Astrocyte of the cerebellum (primary cell): Measurements from ENCODE around the gene RETSAT.
"Not testable (repeated sequence)": the region's sequence is repeated elsewhere in the genome, so short reads cannot be mapped to it uniquely, and the experiment has no call there.

ENCODE experiments used
- DNase-seq: peaks from one replicate; pipeline ENCODE4 v3.0.0-alpha.2; 2011; ENCODE audit warnings: low read depth
- H3K4me3 ChIP-seq: 2 replicates; pipeline ENCODE4 v1.5.1; 2011; ENCODE audit warnings: mild to moderate bottlenecking, low read depth, low read length, moderate library complexity
- CTCF ChIP-seq: IDR thresholded peaks from 2 replicates; pipeline ENCODE4 v1.5.1; 2012; ENCODE audit warnings: low read length, low read depth, moderate library complexity, mild to moderate bottlenecking; ENCODE audit errors: missing control alignments
- in situ Hi-C: cut with HindIII; loops from 2 replicates; pipeline ENCODE4 v1.10.0; 2017; ENCODE audit warnings: low sequenced_read_pairs

RETSAT gene

DNA sequence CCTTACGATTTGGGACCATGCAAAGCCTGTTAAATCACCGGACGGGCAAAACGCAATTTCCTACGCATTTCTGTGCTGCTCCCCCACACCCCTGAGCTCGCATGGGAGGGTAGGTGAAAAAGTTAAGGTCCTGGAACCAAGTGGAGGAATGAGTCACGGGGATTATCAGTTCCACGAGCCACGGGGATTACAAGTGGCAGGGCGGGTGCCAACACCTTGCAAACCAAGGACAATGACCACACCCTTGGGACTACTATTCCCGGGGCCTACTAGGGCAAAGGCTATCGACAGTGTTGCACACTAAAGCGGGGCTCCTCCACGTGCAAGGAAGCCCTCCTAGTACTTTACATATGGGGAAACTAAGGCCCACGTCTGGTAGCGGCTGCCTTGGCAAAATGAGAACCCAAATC lies 447 bp downstream of the RETSAT start:
- no peak for DNase-seq
- no peak for TF ChIP-seq CTCF
- H3K4me3 ChIP-seq: peak overlapping the region; percentile 76
- in situ Hi-C loops: no loop called here

- no peak overlapping the region for H3K4me3 ChIP-seq
- in situ Hi-C loops: no loop called here
- DNase-seq: no peak
- TF ChIP-seq CTCF: no peak
Observed at GRCh38 chr2:85347599-85347998, 6.7 kb downstream of the RETSAT start.

- no peak for DNase-seq
- TF ChIP-seq CTCF: no peak
- H3K4me3 ChIP-seq: no peak overlapping the region
- in situ Hi-C loops: no loop called here
Observed at GRCh38 chr2:85344356-85344954, 9.9 kb downstream of the RETSAT start.

DNA sequence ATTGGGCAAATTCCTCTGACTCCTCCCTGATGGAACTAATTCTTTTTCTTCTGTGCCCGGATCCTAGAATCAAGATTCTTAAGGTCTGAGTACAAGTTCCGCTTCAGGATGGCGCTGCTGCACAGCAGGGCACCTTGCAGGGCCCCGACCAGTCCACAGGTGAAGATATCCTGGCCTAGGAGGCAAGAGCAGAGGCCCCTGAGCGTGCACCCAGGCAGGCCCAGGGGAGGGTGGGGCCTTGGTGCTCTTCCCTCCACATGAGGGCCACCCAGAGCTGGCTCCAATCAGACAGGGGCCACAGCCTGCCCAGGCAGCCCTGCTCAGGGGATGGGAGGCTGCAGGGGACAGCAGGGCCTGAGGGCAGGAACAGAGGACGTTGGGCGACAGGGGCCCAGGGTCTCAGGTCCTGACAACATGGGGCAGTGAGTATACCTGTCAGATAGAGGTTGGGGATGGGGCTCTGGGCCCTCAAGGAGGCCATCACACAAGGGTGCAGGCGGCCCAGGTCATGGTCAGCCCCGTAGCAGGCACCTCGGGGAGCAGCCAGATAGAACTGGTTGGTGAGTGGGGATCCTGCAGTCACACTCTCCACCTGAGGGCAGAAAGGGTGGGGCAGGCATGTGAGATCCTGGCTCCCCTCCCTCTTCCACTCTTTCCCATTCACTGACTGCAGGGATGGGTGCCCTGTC lies 11.0 kb downstream of the RETSAT start:
- DNase-seq: not testable (repeated sequence)

DNA sequence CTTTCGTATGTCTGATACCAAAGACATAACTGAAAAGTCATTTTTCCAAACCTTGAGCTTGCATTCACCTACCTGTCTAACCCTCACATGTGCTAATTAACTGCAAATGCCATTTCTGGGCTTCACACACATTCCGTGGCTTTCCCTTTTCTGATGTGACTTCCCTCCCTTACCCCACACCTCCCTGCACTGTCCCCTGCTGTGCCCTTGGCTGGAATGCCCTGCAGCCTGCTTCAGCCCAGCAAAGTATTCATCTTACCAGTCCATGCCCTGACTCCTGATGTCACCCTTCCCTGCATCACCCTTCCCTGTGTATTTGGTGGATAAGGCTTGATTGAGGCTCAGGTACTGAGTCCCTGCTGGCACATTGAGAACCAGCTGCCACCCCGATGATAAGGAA lies 12.2 kb downstream of the RETSAT start:
- H3K4me3 ChIP-seq: no peak overlapping the region
- DNase-seq: no peak
- in situ Hi-C loops: no loop called here
- no peak for TF ChIP-seq CTCF

More for the DNA sequence above, 11.0 kb downstream of the RETSAT start:
- H3K4me3 ChIP-seq, in situ Hi-C loops: not testable (repeated sequence)

GRCh38 chr2:85341269-85342029 lies 12.9 kb downstream of the RETSAT start:
- TF ChIP-seq CTCF: no peak
- in situ Hi-C loops: no loop called here
- no peak overlapping the region for H3K4me3 ChIP-seq
- DNase-seq: no peak
